HG03439 (cell line): ENCODE measurements around the gene ZW10.
"Not testable (repeated sequence)": the region's sequence is repeated elsewhere in the genome, so short reads cannot be mapped to it uniquely, and the experiment has no call there.

Experiments
- ATAC-seq: cut with Tn5 transposase; IDR thresholded peaks from one replicate; pipeline ENCODE4 v1.9.1; 2021; ENCODE audit warnings: mild to moderate bottlenecking, moderate library complexity; ENCODE audit not compliant: unreplicated experiment

The ZW10 gene

GRCh38 chr11:113764527-113765219 is 8.8 kb downstream of the ZW10 start:
- no peak for ATAC-seq

GRCh38 chr11:113763040-113763439 is 10.5 kb downstream of the ZW10 start:
- ATAC-seq = not testable (repeated sequence)

- ATAC-seq = no peak
Observed at GRCh38 chr11:113760241-113760640, 13.3 kb downstream of the ZW10 start.

- no peak for ATAC-seq
Observed at GRCh38 chr11:113752932-113753331, 20.6 kb downstream of the ZW10 start.

GRCh38 chr11:113736323-113736722 is 37.2 kb downstream of the ZW10 start:
- no peak for ATAC-seq

- ATAC-seq = no peak
Observed at GRCh38 chr11:113732092-113732491, 41.4 kb downstream of the ZW10 start.

DNA sequence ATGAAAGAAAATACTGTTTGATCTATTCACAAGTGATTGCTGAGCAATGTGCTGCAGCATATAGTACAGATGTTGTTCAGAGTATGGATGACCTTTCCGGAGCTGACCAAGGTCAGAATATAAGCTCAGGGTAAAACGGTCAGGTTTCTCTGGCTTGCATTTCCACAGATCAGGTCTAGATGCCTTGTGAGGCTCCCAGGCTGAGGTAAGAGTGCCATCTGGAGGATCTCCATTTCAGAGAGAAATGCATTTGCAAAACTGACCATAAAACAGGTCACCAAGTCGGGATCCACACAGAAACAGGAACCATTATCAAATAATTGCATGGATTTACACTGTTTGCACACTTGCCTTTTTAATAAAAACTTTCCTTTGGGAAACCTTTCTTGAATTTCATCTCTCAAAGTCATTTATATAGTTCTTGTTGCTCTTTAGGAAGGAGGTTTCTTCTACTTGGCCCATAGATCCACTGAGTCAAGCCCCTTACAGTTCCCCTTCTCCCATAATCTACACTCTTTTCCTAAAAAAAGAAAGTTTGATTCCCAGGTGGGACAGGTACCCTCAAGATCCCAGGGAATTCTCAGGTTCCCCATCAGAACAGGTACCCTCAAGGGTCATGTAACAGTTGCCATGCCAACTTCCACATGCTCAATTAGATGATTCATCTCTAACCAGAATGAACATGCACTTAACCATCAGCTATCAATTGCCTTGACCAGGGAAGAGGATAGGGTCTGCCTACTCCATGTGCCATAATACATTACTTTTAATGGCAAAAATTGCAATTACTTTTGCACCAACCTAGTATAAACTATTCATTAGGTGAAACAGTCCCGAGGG is 42.4 kb downstream of the ZW10 start:
- no peak for ATAC-seq

DNA sequence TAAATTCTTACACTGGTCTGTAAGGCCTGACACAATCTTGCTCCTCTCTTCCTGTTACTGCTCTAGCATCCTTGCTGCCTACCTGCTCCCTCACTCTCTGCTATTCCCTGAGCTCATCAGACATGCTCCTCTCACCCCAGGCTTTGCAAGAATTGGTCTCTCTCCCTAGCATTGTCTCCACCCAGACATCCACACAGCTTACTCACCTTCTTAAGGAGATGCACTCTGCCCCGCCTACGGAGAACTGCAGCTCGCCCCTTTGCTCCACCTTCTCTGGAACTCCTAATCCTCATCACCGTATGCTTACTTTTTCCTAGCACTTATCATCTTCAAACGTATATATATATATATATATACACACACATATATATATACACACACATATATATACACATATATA is 44.0 kb downstream of the ZW10 start:
- ATAC-seq = no peak

DNA sequence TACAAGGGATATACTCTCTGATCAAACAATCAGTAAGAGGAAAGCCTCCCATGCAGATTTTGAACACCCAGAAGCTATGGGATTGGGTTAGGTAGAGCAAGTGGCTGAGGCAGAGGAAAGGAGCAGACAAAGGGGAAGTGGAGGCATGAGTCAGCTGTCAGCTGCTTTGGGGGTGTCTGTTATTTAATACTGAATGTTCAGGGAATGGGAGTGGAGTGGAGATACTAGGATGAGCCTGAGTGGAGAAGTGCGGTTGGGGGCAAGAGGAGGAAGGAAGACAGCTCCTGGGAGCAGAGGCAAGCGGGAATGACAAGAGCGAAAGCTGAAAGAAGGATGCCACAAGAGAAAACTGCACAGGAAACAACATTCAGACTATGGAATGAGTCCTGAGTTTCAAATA is 44.7 kb downstream of the ZW10 start:
- no peak for ATAC-seq

- ATAC-seq = no peak
Observed at GRCh38 chr11:113725913-113726312, 47.6 kb downstream of the ZW10 start.

- no peak for ATAC-seq
Observed at GRCh38 chr11:113725407-113725806, 48.1 kb downstream of the ZW10 start.

GRCh38 chr11:113724778-113725177 is 48.7 kb downstream of the ZW10 start:
- ATAC-seq = no peak

DNA sequence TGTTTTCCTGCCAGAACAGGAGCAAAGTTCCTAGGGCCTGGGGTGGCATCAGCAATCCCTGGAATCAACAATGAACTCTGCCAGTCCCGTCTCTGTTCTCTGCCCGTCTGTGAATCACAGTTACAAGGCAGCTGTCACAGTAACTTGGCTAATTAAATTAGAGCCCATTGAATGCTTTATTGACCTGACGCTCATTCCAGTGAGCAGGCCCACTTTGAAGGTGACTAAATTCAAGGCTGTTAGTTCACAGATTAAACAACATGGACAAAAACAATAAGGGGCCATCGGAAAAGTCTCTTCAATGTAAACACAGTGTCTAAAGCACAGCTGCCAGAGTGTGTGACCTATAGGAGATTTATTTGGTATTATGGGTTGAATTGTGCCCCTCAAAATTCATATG is 49.7 kb downstream of the ZW10 start:
- ATAC-seq = no peak

DNA sequence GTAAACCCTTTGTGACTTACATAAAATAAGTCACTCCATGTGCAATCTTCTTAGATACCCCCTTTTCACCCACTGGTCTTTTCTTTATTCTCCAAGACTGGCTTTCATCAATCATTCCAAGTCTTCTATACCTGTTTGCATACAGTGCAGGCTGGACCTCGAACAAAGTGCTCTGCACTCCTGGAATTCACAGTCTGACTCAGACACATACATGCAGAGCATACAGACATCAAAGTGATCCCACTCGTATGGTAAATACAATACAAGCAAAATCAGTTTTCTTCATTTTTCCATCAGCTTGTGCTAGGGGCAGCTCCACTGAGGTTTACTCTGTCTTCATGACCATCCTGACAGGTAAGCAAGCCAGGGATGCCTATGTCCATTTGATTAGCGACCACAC is 50.6 kb downstream of the ZW10 start:
- no peak for ATAC-seq

- no peak for ATAC-seq
Observed at GRCh38 chr11:113722221-113722620, 51.3 kb downstream of the ZW10 start.

DNA sequence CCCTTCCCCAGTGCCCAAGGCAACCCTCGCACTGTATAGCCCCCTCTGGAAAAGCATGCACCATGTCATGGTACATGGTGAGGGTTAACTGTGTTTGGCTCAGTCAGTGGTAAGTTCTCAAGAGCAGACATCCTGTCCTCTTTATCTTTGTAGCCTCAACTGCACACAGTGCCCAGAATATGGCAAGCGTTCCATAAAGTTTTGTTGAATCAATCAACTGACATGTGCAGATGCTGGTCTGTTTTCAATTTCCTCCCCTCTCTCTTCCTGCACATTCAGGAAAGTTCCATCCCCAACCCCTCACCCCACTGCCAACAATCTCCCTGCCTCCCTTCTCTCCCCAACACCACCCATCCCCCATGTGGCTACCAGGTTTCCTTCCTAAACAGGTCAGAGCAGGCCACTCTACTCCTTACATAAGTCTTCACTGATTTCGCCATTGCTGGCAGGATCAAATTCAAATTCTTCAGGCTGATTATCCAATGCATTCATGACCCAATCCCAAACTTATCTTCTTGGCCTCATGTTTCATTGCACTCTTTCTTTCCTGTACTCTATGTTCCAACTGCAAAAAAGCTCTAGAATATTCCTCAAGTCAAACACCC is 51.9 kb downstream of the ZW10 start:
- ATAC-seq = no peak

DNA sequence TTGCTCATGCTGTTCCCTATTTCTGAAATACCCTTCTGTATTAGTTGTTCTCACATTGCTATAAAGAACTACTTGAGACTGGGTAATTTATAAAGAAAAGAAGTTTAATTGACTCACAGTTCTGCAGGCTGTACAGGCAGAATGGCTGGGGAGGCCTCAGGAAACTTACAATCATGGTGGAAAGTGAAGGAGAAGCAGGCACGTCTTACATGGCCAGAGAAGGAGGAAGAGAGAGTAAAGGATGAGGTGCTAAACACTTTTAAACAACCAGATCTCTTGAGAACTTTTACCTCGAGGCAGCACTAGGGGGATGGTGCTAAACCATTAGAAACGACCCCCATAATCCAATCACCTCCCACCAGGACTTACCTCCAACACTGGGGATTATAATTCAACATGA is 53.0 kb downstream of the ZW10 start:
- not testable (repeated sequence) for ATAC-seq

DNA sequence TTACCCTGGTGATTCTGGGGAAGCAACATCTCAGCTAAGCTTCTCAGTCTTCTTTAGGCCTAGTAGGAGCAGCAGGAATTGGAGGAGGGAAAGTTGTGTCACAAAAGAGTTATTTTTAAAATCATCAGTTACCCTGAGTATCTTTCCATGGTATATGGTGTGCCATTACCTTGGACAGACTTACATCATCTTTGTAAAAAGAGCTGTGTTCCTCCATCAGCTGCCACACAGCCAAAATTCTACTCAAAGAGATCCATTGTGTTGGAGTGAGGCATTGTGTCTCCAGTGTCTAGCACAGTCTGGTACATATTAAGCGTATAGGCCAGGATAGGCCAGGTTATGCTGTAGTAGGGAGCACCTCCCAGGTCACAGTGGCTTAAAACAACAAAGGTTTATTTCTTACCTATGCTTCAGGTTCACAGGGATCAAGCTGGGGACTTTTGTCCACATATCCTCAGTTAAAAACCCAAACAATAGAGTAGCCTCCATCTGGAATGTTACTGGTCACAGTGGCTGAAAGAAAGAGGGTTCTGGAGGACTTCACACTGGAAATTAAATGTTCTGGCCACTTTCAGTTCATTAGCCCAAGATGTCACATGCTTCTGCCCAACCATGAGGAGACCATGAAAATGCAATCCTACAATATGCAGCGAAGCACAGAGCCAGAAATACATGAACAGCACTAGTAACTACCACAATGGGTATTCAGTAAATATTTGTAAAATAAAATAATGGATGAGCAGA is 57.4 kb downstream of the ZW10 start:
- no peak for ATAC-seq

DNA sequence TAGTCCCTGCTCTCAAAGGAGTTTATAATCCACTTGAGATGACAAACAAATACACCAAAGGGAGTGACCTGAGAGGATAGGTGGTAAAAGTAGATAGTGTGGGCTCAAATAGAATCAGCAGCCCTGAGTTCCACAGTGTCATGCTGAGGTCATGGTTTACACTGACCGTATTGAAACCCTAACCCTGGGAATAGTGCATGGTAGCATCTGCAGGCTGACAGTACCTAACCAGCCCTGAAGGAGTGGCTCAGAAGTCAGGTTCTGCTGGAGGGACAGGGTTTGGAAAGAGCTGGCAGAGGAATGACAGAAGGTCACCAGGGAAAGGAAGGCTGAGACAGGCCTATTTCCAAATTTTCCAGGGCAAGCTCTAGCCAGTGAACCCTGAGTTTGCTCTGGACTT is 58.2 kb downstream of the ZW10 start:
- no peak for ATAC-seq

- ATAC-seq = no peak
Observed at GRCh38 chr11:113710989-113711388, 62.5 kb downstream of the ZW10 start.
